NK-92 (cell line): ENCODE measurements around the gene ZCCHC18.

ENCODE experiments used
- DNase-seq: peaks from one replicate; lab custom pipeline; 2025; ENCODE audit not compliant: unreplicated experiment; lab: John Stamatoyannopoulos, UW

Gene ZCCHC18

GRCh38 chrX:104130808-104131207, 18.5 kb downstream of the ZCCHC18 start:
- DNase-seq, result no peak

GRCh38 chrX:104134583-104135261, 22.4 kb downstream of the ZCCHC18 start:
- DNase-seq, result no peak

- DNase-seq, result no peak
These were observed 23.4 kb downstream of the ZCCHC18 start for GRCh38 chrX:104135677-104136076.

- DNase-seq, result no peak
These were observed 24.1 kb downstream of the ZCCHC18 start for GRCh38 chrX:104136241-104137019.

- DNase-seq, result no peak
These were observed 25.2 kb downstream of the ZCCHC18 start for GRCh38 chrX:104137496-104137895.

GRCh38 chrX:104141087-104141760, 28.9 kb downstream of the ZCCHC18 start:
- DNase-seq, result no peak

GRCh38 chrX:104151037-104151436, 38.7 kb downstream of the ZCCHC18 start:
- DNase-seq, result no peak

- no peak for DNase-seq
These were observed 44.6 kb downstream of the ZCCHC18 start, which contains the start of gene SLC25A53 for GRCh38 chrX:104156630-104157529. SLC25A53 (minus strand) TSS chrX:104157009; CDS start chrX:104105257, 51,752 bp downstream.
